Neural progenitor cell (in vitro differentiated cells): ENCODE data around the gene FZD10. TPM values are rescaled to one million over a fixed set of nuclear protein-coding genes. Genes with fewer than 3 reads are reported as not detected.
A peak's percentile ranks its signal among the peaks of the same experiment; 100 is the strongest.

ENCODE experiments used
- DNase-seq: peaks from one replicate; pipeline ENCODE4 v3.0.0-alpha.2; 2016; ENCODE audit warnings: low spot score
- H2AFZ ChIP-seq: fragments of 200-600 bp; sonication (generic); replicated peaks from 2 replicates; pipeline ENCODE4 v1.6.1; 2016; ENCODE audit warnings: antibody characterized with exemption
- H3F3A ChIP-seq: fragments of 200-600 bp; sonication (generic); 2 replicates; pipeline ENCODE4 v1.6.1; 2016; ENCODE audit warnings: antibody characterized with exemption, low read depth
- H3K27ac ChIP-seq: fragments of 200-600 bp; sonication (generic); 2 replicates; pipeline ENCODE4 v1.5.1; 2016; ENCODE audit warnings: mild to moderate bottlenecking
- H3K27me3 ChIP-seq: fragments of 200-600 bp; sonication (generic); 2 replicates; pipeline ENCODE4 v1.6.1; 2016; ENCODE audit warnings: mild to moderate bottlenecking, moderate library complexity
- H3K36me3 ChIP-seq: fragments of 200-600 bp; sonication (generic); 2 replicates; pipeline ENCODE4 v1.5.1; 2016
- H3K4me1 ChIP-seq: fragments of 200-600 bp; sonication (generic); 2 replicates; pipeline ENCODE4 v1.6.1; 2016; ENCODE audit warnings: mixed run types
- H3K4me2 ChIP-seq: fragments of 200-600 bp; sonication (generic); 2 replicates; pipeline ENCODE4 v1.6.1; 2016
- H3K4me3 ChIP-seq: fragments of 200-600 bp; sonication (generic); 2 replicates; pipeline ENCODE4 v1.5.1; 2016
- H3K79me2 ChIP-seq: fragments of 200-600 bp; sonication (generic); 2 replicates; pipeline ENCODE4 v1.6.1; 2016; ENCODE audit warnings: low read depth
- H3K9ac ChIP-seq: fragments of 200-600 bp; sonication (generic); 2 replicates; pipeline ENCODE4 v1.6.1; 2016
- H3K9me3 ChIP-seq: fragments of 200-600 bp; sonication (generic); 2 replicates; pipeline ENCODE4 v1.5.1; 2016; ENCODE audit warnings: low read depth
- H4K20me1 ChIP-seq: fragments of 200-600 bp; sonication (generic); 2 replicates; pipeline ENCODE4 v1.6.1; 2016; ENCODE audit warnings: low read depth
- H3K27ac Mint-ChIP-seq: 3 replicates; pipeline ENCODE4 v1.8.0; 2021; ENCODE audit warnings: mixed read lengths
- H3K27me3 Mint-ChIP-seq: 2 replicates; pipeline ENCODE4 v1.8.0; 2022; ENCODE audit warnings: low read depth, mild to moderate bottlenecking, inconsistent platforms, moderate library complexity, mixed read lengths; ENCODE audit not compliant: insufficient read depth
- H3K36me3 Mint-ChIP-seq: 3 replicates; pipeline ENCODE4 v1.8.0; 2021; ENCODE audit warnings: mixed read lengths
- H3K4me1 Mint-ChIP-seq: 3 replicates; pipeline ENCODE4 v1.8.0; 2021; ENCODE audit warnings: mixed read lengths
- H3K4me3 Mint-ChIP-seq: 3 replicates; pipeline ENCODE4 v1.8.0; 2021; ENCODE audit warnings: mild to moderate bottlenecking, moderate library complexity, mixed read lengths
- H3K9me3 Mint-ChIP-seq: 3 replicates; pipeline ENCODE4 v1.8.0; 2020; ENCODE audit warnings: mixed read lengths
- CTCF ChIP-seq: fragments of 200-600 bp; sonication (generic); IDR thresholded peaks from 2 replicates; pipeline ENCODE4 v1.5.1; 2017; ENCODE audit warnings: antibody characterized with exemption, mild to moderate bottlenecking
- EZH2 ChIP-seq: fragments of 200-600 bp; sonication (generic); IDR thresholded peaks from 2 replicates; pipeline ENCODE4 v1.6.1; 2017; ENCODE audit warnings: antibody characterized with exemption, mild to moderate bottlenecking, moderate library complexity
- EZH2phosphoT487 ChIP-seq: fragments of 200-600 bp; sonication (generic); IDR thresholded peaks from 2 replicates; pipeline ENCODE4 v1.6.1; 2017; ENCODE audit warnings: antibody characterized with exemption
- total RNA-seq: library from RNA; depleted of rRNA; stranded (reverse); fragments of >200 nt; gene quantifications from 2 replicates; pipeline ENCODE4 v1.2.3, GENCODE V29; 2015; ENCODE audit warnings: low replicate concordance

FZD10 gene
- total RNA-seq, 1 donor from 2014 or later, result 0.11 TPM

GRCh38 chr12:130126023-130126432, 36.2 kb upstream of the FZD10 start:
- H3K9me3 ChIP-seq, result no peaks in the 10 kb centered on the region
- Mint-ChIP-seq H3K9me3 (peaks cover 2% of the 10 kb centered on the region), H3K27me3 (peaks cover 12% of the 10 kb centered on the region), H3K36me3 (no peaks in the 10 kb centered on the region), H3K27ac (no peak overlapping the region), H3K4me1 (peaks cover 17% of the 10 kb centered on the region), H3K4me3 (no peak overlapping the region)
- no peak for TF ChIP-seq EZH2phosphoT487
- peak; percentile 9 for TF ChIP-seq CTCF
- peaks cover 35% of the 10 kb centered on the region for H3K27me3 ChIP-seq
- no peaks in the 10 kb centered on the region for H3K36me3 ChIP-seq
- no peak overlapping the region for H2AFZ ChIP-seq
- H4K20me1 ChIP-seq, result no peaks in the 10 kb centered on the region
- no peak overlapping the region for H3K4me2 ChIP-seq
- H3K4me3 ChIP-seq, result no peak overlapping the region
- H3K4me1 ChIP-seq, result no peaks in the 10 kb centered on the region
- H3K9ac ChIP-seq, result no peak overlapping the region
- H3K79me2 ChIP-seq, result no peaks in the 10 kb centered on the region
- no peak overlapping the region for H3K27ac ChIP-seq
- no peaks in the 10 kb centered on the region for H3F3A ChIP-seq
- DNase-seq, result no peak

- DNase-seq, result no peak
- H4K20me1 ChIP-seq, result no peaks in the 10 kb centered on the region
- H3K9me3 ChIP-seq, result no peaks in the 10 kb centered on the region
- peaks cover 35% of the 10 kb centered on the region for H3K27me3 ChIP-seq
- TF ChIP-seq CTCF, result no peak
- no peak for TF ChIP-seq EZH2phosphoT487
- no peak for TF ChIP-seq EZH2
- no peaks in the 10 kb centered on the region for H3K36me3 Mint-ChIP-seq
- H2AFZ ChIP-seq, result no peak overlapping the region
- no peaks in the 10 kb centered on the region for H3F3A ChIP-seq
- H3K4me1 Mint-ChIP-seq, result peaks cover 21% of the 10 kb centered on the region
- peak overlapping the region; percentile 46 for H3K4me3 Mint-ChIP-seq
- no peak overlapping the region for H3K9ac ChIP-seq
- H3K27me3 Mint-ChIP-seq, result peaks cover 17% of the 10 kb centered on the region
- peaks cover 2% of the 10 kb centered on the region for H3K9me3 Mint-ChIP-seq
- no peak overlapping the region for H3K27ac Mint-ChIP-seq
- H3K36me3 ChIP-seq, result no peaks in the 10 kb centered on the region
- H3K4me1 ChIP-seq, result no peaks in the 10 kb centered on the region
- no peak overlapping the region for H3K27ac ChIP-seq
- H3K4me3 ChIP-seq, result no peak overlapping the region
- no peak overlapping the region for H3K4me2 ChIP-seq
- no peaks in the 10 kb centered on the region for H3K79me2 ChIP-seq
These were observed 34.7 kb upstream of the FZD10 start for GRCh38 chr12:130127532-130127911.

GRCh38 chr12:130127912-130128789, 34.1 kb upstream of the FZD10 start:
- no peak overlapping the region for H3K9ac ChIP-seq
- H3K27ac ChIP-seq, result no peak overlapping the region
- H3K27me3 ChIP-seq, result peaks cover 41% of the 10 kb centered on the region
- no peak for DNase-seq
- Mint-ChIP-seq H3K4me1 (peaks cover 27% of the 10 kb centered on the region), H3K9me3 (peaks cover 2% of the 10 kb centered on the region), H3K27ac (peak overlapping the region; percentile 29), H3K36me3 (no peaks in the 10 kb centered on the region), H3K27me3 (peaks cover 17% of the 10 kb centered on the region), H3K4me3 (no peak overlapping the region)
- TF ChIP-seq EZH2, result no peak
- no peak for TF ChIP-seq EZH2phosphoT487
- no peak for TF ChIP-seq CTCF
- H3F3A ChIP-seq, result no peaks in the 10 kb centered on the region
- H3K4me1 ChIP-seq, result no peaks in the 10 kb centered on the region
- H3K4me2 ChIP-seq, result no peak overlapping the region
- no peaks in the 10 kb centered on the region for H3K9me3 ChIP-seq
- peaks cover 4% of the 10 kb centered on the region for H4K20me1 ChIP-seq
- H3K36me3 ChIP-seq, result no peaks in the 10 kb centered on the region
- no peak overlapping the region for H2AFZ ChIP-seq
- H3K4me3 ChIP-seq, result no peak overlapping the region
- H3K79me2 ChIP-seq, result no peaks in the 10 kb centered on the region
